Retinal pigment epithelial cell (primary cell): ENCODE measurements around the gene SLC43A3.
A peak's percentile ranks its signal among the peaks of the same experiment; 100 is the strongest.

Experiments used
- DNase-seq: peaks from one replicate; pipeline ENCODE4 v3.0.0-alpha.2; 2010; ENCODE audit warnings: low read depth
- H3K4me3 ChIP-seq: 2 replicates; pipeline ENCODE4 v1.5.1; 2011; ENCODE audit warnings: mild to moderate bottlenecking, low read length, control low read depth, moderate library complexity
- CTCF ChIP-seq: conservative IDR thresholded peaks from 2 replicates; pipeline ENCODE4 v1.5.1; 2011; ENCODE audit warnings: low read depth, low read length, control low read depth, inconsistent platforms

SLC43A3 gene

GRCh38 chr11:57463671-57464538, 37.0 kb upstream of the SLC43A3 start:
- TF ChIP-seq CTCF = no peak
- no peak for DNase-seq
- no peak overlapping the region for H3K4me3 ChIP-seq

GRCh38 chr11:57462597-57462996, 35.7 kb upstream of the SLC43A3 start:
- H3K4me3 ChIP-seq = no peak overlapping the region
- no peak for TF ChIP-seq CTCF
- no peak for DNase-seq

- no peak overlapping the region for H3K4me3 ChIP-seq
- no peak for TF ChIP-seq CTCF
- DNase-seq = no peak
Measured at GRCh38 chr11:57461841-57462489, 35.0 kb upstream of the SLC43A3 start.

- DNase-seq = no peak
- TF ChIP-seq CTCF = no peak
- H3K4me3 ChIP-seq = no peak overlapping the region
Measured at GRCh38 chr11:57460758-57461749, 34.1 kb upstream of the SLC43A3 start.

- peak within 1 kb of the TSS; percentile 17 for H3K4me3 ChIP-seq
- no peak for DNase-seq
- peak; percentile 38 for TF ChIP-seq CTCF
Measured at GRCh38 chr11:57460022-57460757, 33.3 kb upstream of the SLC43A3 start, which contains the start of gene RTN4RL2. Gene RTN4RL2 (plus strand): TSS chr11:57460528. CDS start chr11:57460866, 338 bp downstream.
